Stimulated activated CD4-positive, alpha-beta T cell treated with anti-CD3 and anti-CD28 coated beads, Interleukin-1b, Interleukin-23, amount 100 ng/mL, for 1 hour (primary cell): Measurements from ENCODE around the gene C9orf85.

Experiments
- DNase-seq, 2 donors: peaks; one replicate each; pipeline ENCODE4 v3.0.0-alpha.2; 2020; ENCODE audit warnings: low read depth in 2 of 2

The C9orf85 gene

DNA sequence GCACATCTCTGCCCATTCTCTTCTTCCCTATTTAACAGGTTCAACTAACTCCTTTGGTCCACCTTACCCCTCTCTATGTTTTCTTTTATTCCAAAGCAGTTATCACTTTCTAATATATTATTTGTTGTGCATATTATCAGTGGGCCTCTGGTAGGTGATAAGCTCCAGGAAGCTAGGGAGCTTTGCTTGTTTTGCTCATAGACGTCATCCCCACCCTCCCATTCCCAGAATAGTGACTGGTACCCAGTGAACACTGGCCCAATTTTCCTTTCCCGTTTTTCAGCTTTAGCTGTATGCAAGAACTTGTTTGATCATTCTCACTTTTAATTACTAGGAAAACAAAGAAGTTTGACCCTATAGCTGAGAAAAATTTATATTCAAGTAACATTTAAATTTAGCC, 7.4 kb upstream of the C9orf85 start:
- no peak for DNase-seq

GRCh38 chr9:71908825-71909224, 2.6 kb upstream of the C9orf85 start:
- DNase-seq: no peak

- no peak for DNase-seq
These were observed 1.4 kb upstream of the C9orf85 start for GRCh38 chr9:71909887-71910649.

DNA sequence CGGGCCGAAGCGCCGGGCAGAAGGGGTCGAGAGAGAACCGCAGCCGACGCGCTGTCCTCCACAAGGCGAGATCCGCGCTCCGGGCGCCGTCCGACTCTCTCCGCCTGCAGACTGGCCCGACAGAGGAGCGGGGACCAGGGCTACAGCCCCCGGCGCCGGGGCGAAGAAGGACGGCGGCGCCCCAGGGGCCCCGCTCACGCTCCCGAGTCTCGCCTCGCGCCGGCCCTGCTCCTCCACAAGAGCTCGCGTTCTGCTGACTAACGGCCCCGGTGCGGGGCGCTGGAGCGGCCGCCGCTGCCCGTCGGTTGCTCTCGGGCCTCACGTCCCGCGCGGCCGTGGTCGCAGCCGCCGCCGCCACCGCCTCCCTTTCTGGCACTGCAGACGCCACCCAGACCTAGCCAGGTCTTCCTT, 784 bp upstream of the C9orf85 start:
- DNase-seq: no peak

GRCh38 chr9:71911908-71912335, 483 bp downstream of the C9orf85 start:
- no peak for DNase-seq

DNA sequence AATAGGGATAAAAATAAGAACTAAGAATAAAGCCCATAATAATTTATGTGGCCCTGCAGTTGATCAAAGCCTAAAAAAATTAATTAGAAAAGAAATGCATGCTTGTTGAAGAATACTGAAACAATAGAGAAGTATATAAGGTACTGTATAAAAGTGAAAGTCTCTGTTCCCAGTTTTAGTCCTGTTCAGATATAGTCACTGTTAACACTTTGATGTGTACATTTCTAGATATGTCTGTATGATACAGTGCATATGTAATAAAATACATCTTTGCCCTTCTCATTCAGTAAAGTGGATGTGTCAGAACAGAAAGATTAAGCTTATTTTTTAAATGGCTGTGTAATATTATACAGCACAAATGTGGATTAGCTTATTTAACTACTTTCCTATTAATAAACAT, 4.1 kb downstream of the C9orf85 start:
- no peak for DNase-seq

- DNase-seq: no peak
These were observed 5.5 kb downstream of the C9orf85 start for GRCh38 chr9:71916834-71917534.

- no peak for DNase-seq
These were observed 7.0 kb downstream of the C9orf85 start for GRCh38 chr9:71918419-71918818.

- no peak for DNase-seq
These were observed 9.2 kb downstream of the C9orf85 start for GRCh38 chr9:71920456-71921189.

DNA sequence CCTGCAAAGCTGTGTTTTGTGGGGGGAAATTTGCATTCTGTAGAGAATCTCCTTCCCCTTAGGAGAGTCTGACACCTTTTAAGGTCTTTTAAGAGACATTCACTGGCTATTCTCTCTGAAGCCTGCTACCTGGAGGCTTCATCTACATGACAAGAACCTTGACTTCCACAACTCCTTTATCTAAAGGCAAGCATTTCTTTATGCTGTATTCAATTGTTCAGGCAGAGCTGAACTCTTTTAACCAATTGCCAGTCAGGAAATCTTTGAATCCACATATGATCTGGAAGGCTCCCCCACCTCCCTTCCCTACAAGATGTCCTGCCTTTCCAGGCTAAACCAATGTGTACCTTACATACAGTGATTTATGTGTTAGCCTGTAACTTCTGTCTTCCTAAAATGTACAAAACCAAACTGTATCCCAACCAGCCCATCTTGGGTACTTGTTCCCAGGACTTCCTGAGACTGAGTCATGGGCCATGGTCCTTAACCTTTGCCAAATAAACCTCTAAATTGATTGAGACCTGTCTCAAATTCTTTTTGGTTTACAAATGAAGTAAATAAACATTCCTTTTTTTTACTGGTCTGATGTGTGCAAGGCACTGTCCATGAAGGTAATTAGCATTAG, 9.9 kb downstream of the C9orf85 start:
- no peak for DNase-seq

DNA sequence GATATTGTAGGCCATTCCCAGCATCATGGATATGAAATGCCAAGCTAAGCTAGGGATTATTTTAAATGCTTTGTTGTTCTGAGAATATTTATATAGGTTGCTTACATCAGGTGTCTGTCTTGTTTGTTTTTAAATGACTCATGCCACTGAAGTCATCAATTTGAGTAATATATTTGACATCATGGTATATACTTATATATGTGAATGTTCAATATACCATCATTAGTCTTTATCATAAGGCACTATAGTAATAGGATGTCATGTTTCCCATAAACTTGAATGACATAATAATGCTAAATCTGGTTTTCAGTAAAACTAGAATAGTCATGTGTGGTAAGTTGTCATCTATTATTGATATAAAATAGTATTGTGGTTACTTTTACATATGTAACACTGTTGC, 13.1 kb downstream of the C9orf85 start:
- no peak for DNase-seq

GRCh38 chr9:71925834-71926233, 14.4 kb downstream of the C9orf85 start:
- no peak for DNase-seq

DNA sequence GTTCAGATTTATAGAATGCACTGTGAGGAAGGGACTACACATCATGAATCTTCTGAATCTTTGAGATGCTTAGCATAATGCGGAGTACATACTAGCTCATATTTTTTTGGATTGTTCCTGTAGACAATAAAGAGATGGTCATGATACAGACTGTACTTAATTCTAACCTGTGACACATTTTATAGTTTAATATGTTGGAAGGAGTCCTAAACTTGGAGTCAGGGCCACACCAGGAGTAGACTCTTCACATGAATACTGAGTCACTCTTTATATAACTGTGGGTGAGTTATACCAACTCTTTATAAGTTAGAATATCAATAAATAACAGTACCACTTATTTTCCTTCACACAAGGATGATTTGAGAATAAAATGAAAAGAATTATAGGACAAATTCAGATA, 16.9 kb downstream of the C9orf85 start:
- DNase-seq: no peak

DNA sequence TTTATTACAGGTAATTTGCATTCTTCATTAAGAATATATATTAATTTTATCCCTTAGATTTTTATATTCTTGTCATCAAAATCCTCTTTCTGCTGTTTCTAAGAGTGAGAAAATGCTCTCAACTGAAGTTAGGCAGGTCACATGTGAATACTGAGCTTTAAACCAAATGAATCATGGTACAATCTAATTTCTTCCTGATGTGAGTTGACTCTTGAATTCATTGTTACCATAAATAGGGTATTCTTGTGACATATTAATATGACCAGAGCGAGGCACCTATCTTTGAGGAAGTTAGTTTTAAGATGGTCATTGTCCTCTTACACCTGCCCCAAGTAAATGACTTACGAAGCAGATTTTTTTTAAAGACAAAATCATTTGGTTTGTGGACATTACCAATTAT, 17.4 kb downstream of the C9orf85 start:
- no peak for DNase-seq

DNA sequence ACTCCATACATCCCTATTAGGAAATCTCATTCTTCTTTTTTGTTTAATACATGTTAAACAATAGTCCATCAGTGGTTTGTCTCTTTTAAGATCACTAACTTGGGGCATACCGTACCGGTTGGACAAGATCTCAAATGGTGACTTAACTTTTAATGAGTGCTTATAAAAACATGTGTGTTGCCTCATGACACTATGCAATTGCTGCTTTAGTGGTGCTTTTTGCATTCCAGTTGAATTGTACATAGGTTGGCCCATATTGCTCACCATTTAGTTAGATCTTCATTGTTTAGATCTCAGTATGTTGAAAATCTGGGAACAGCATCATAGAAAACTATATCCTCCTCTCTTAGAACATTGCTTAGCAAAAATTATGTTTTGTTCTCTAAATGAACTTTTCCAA, 17.8 kb downstream of the C9orf85 start:
- DNase-seq: no peak

- DNase-seq: no peak
These were observed 18.5 kb downstream of the C9orf85 start for GRCh38 chr9:71929791-71930440.

DNA sequence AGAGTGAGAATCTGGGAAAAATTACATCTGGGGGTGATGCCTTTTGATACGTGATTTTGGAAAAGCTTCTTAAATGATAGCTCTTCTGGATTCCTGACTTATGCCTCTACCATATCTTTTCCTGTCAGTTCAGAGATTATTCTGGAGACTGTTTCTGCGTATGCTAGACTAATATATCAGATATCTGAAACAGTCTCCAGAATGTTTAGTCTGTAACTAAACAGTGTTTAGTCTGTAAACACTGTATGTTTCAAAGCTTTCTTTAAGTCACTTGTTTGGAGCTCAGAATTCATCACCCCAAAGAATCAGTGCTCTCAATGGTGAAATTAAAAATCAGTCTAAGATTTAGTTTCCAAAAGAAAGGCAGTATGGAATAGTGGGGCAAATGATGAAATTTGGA, 19.7 kb downstream of the C9orf85 start:
- no peak for DNase-seq

GRCh38 chr9:71936066-71936465, 24.6 kb downstream of the C9orf85 start:
- DNase-seq: no peak

DNA sequence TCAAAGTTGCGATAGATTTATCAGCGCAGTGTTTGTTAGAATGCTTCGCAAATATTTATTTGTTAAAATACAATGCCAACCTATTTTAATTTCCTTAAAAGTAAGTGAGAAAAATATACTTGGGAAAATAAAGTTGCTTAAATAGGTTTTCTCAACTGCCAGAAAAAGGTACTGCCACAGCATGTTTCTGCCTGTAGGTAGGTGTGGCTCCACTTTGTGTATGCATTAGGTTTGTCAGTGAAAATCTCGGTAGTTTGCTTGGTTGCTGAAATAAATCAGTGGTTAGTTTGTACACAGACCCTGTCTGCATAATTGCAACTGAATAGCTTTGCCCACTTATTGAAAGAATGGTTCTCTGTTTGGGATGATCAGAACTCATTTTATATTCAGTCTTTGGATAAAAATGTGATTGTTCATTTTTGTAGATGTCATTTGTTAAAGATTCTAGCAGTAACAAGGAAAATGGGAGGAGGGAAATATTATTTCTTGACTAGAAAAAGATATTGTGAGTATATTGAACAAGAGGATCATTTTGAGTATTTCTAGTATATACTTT, 25.7 kb downstream of the C9orf85 start:
- DNase-seq: no peak

GRCh38 chr9:71937898-71938297, 26.5 kb downstream of the C9orf85 start:
- DNase-seq: no peak

DNA sequence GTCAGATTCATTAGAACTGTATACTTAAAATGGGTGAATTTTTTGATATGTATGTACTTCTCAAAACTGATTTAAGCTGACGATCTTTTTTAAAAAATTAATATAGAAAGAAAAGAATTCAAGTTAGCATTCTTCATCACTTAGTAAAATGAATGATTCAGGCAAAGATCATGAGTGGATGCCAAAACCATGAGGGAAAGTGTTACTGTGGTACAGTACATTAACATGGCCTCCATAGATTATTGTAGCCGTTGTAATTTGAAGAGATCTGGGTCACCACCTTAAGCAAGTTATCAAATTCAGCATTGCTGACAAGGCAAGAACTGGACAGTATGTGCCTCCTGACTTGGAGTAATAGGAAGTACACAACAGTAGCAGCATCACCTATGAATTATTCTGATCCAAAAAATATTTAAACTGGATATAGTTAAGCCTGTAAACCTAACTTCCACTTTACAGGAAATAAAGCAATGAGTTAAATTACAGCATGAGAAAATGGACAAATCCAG, 29.7 kb downstream of the C9orf85 start:
- no peak for DNase-seq
